Fibroblast of pulmonary artery (primary cell): Measurements from ENCODE around the gene CPOX.

Experiments used
- DNase-seq: peaks from one replicate; pipeline ENCODE4 v3.0.0-alpha.2; 2010; ENCODE audit warnings: low read depth
- H3K4me3 ChIP-seq: replicated peaks from 2 replicates; pipeline ENCODE4 v1.5.1; 2011; ENCODE audit warnings: low read depth, mild to moderate bottlenecking, control low read depth, low read length, moderate library complexity
- CTCF ChIP-seq: IDR thresholded peaks from 2 replicates; pipeline ENCODE4 v1.5.1; 2011; ENCODE audit warnings: mild to moderate bottlenecking, control low read depth, low read length, inconsistent platforms; ENCODE audit errors: missing control alignments

The CPOX gene

DNA sequence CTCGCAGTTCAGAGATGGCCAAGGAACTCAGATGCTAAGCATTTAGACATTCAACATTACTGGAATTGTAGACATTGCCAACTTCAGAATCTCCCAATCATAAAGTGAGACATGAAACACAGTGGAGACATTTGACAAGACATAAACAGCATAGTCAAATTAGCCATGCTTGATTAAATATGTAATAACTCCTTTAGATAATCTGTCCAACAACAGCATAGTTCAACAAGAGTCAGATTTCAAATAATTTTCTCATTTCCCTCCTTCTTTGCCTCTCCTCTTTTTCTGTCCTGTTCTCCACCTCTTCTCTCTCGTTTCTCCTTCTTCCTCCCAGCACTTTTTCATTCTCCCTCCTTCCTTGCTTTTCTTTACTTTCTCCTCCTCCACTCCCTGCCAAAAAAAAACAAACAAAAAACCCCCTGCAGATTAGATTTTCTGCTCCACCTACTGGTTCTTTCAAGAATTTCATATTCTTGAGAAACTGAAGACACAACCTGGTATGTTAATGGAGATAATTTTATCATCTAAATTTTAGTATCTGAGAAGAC is 20.2 kb downstream of the CPOX start:
- peak; percentile 57 for TF ChIP-seq CTCF
- H3K4me3 ChIP-seq: no peak overlapping the region
- DNase-seq: peak; percentile 54

- TF ChIP-seq CTCF: no peak
- no peak for DNase-seq
- no peak overlapping the region for H3K4me3 ChIP-seq
Observed at GRCh38 chr3:98568402-98568801, 25.0 kb downstream of the CPOX start.

DNA sequence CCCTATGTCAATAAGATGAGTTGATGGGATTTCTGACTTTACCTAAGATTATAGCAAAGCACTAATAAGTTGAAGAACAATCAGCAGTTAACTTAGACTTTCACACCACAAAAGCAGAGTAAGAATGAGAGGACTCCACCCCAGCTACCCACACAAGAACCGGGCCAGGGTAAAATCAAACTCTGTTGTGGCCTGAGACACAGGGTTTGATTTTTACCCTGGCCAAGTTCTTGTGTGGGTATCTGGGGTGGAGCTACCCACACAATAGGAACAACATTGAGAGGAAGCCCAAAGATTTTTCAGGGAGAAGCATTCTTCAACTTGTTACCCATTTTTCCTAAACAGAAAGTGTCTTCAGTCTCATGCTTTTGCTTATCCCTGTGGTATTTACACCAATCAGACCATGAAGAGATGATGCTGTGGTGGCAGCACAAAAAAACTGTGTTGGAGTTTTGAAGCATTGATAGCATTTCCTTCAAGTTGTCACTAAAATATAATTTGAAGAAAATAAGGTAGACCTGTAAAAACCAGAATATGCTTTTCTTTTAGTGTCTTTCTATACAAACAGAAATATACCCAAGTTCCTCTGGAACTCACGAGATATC is 25.6 kb downstream of the CPOX start:
- DNase-seq: no peak
- TF ChIP-seq CTCF: no peak
- no peak overlapping the region for H3K4me3 ChIP-seq

DNA sequence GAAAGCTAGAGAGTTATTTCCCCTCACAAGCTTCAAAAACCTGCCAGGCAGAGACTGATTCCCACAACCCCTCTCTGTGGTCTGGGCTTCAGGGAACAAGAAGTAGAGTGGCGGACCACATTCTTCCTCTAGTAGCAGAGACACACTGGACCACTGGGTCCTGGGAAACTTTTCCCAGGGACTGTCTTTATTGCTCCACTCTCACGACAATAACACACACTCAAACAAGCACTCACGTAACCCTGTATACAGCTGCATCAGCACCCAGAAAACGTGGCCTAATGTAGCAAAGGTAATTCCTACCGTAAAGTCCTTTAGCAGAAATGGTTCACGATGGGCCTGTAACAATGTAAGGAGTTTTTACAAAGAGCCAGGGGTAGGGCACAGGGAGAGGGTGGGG is 27.6 kb downstream of the CPOX start:
- DNase-seq: no peak
- H3K4me3 ChIP-seq: no peak overlapping the region
- no peak for TF ChIP-seq CTCF

- TF ChIP-seq CTCF: no peak
- H3K4me3 ChIP-seq: no peak overlapping the region
- DNase-seq: no peak
Observed at GRCh38 chr3:98565237-98565643, 28.2 kb downstream of the CPOX start.

GRCh38 chr3:98564282-98565005 is 29.0 kb downstream of the CPOX start:
- TF ChIP-seq CTCF: no peak
- H3K4me3 ChIP-seq: no peak overlapping the region
- DNase-seq: no peak
